Umbilical cord (tissue), 2 donors: ENCODE measurements around the gene HK2. TPM values are rescaled to one million over a fixed set of nuclear protein-coding genes. Genes with fewer than 3 reads are reported as not detected.
"Not testable (repeated sequence)": the region's sequence is repeated elsewhere in the genome, so short reads cannot be mapped to it uniquely, and the experiment has no call there.

Experiments used
- DNase-seq: peaks from one replicate; pipeline ENCODE4 v3.0.0-alpha.2; 2015; ENCODE audit warnings: low spot score
- total RNA-seq: library from RNA; depleted of rRNA; stranded (reverse); fragments of >200 nt; gene quantifications from one replicate; pipeline ENCODE4 v1.2.3, GENCODE V29; 2014; ENCODE audit warnings: low replicate concordance; ENCODE audit not compliant: insufficient read depth

Gene HK2
- 31.3 TPM for total RNA-seq

GRCh38 chr2:74833418-74834233 is at the start of gene HK2:
HK2 (plus strand) TSS chr2:74834127; CDS start chr2:74834581, 454 bp downstream.
- DNase-seq: peak; percentile 91

DNA sequence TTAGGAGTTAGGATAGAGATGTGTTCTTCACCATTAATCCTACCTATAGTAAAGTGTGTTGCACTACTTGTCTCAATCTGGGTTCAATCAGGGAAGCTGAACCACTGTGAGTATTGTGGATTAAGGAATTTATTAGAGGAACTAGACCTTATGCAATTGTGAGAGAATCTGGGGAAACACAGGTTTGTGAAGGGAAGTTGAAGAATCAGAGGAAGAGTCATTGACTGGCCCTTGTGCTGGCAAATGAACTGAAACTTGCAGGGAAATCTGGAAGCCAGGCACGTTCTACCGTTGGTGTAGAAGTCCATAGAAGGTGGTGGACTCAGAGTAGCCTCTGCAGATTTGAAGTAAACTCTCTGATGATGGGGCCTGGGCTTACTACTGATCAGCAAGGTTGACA is 44.7 kb upstream of the HK2 start:
- peak; percentile 15 for DNase-seq

DNA sequence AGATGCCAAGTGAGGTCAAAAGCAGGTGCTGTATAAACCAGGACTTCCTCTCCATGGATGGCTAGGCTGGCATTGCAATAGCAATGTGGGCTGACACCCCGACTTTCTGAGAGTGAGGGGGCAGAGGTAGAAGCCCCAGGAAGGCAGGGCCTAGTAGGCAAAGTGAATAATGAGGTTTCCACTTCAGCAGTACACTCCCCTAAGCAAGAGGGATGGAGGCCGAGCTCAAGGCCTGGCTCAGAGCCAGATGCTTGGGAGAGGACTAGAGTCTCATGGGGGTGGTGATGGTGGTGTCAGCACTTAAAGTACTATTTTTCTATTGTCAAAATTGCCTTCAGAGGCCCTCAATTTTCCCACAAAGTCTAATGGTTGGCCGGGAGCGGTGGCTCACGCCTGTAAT is 41.6 kb upstream of the HK2 start:
- DNase-seq: no peak

DNA sequence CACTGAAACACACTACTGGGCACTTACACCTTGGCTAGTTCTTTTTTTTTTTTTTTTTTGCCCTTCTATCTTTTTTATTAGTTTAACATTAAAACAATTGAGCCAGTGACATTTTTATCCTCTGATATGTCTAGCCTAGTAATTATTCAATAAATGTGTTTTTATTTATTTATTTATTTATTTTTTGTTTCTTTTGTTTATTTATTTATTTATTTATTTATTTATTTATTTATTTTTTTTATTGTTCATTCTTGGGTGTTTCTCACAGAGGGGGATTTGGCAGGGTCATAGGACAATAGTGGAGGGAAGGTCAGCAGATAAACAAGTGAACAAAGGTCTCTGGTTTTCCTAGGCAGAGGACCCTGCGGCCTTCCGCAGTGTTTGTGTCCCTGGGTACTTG is 39.0 kb upstream of the HK2 start:
- not testable (repeated sequence) for DNase-seq

GRCh38 chr2:74806355-74806839 is 27.5 kb upstream of the HK2 start:
- DNase-seq: no peak

DNA sequence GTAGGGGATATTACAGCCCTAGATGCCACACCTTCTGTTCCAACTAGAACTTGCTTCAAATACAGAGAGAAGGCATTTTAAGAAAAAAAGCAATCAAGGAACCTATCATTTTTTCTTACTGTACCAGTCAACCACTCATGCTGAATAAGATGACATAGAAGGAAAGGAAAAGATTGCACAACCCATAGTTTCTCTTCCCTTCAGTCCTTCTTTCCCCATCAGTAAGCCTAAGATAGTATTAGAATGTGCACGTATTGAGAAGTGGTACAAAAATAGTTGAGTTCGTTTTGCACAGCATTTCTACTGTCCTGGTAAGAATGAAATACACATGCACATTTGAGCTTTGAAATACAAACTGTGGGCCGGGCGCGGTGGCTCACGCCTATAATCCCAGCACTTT is 27.0 kb upstream of the HK2 start:
- peak; percentile 15 for DNase-seq

DNA sequence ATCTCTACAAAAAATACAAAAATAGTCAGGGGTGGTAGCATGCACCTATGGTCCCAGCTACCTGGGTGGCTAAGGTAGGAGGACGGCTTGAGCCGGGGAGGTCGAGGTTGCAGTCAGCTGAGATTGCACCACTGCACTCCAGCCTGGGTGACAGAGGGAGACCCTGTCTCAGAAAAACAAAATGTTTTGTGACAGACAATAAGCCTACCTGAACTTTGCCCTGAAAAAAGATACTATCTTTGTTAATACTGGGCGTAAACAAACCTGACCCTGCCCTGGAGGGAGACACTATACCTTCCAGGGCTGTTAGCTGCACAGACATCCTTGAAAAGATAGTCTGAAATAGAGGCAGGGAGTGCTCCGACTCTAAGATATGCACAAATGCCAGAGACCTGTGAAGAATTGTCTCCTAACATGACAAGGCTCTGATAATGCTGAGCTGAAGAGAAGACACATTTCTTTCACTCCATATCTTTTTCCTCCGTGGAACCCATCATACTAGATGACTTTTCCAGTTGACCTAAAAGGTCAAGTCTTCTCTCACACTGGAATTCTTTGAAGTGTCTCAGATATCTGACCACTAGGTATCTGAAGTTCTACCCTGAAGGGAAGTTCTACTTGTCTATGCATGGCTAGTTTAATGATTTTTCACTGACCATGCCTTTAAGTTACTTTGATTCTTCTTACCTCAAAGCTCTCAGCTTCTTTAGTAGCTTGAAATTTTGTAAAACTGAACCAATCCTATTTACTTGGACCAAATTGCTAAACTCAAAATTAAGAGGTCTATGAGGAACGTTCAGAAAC is 20.9 kb upstream of the HK2 start:
- DNase-seq: no peak

- DNase-seq: no peak
Observed at GRCh38 chr2:74814102-74814501, 19.8 kb upstream of the HK2 start.

DNA sequence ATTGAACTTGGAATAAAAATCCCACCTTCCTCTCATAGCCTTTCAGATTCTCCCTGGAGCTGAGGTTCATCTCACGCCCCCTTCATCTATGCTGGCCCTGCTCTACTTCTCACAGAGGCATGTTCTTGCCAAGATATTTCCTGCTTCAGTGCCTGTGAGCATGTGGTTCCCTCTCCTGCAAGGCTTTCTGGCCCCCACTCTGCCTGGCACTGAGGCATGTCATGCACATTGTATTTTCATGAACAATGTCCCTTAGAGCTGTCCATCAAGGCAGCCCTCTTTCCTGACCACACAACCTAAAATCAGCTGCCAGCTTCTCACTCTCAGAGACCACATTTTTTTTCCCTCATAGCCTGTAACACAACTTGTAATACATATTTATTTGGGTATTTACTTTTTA is 18.0 kb upstream of the HK2 start:
- DNase-seq: no peak

DNA sequence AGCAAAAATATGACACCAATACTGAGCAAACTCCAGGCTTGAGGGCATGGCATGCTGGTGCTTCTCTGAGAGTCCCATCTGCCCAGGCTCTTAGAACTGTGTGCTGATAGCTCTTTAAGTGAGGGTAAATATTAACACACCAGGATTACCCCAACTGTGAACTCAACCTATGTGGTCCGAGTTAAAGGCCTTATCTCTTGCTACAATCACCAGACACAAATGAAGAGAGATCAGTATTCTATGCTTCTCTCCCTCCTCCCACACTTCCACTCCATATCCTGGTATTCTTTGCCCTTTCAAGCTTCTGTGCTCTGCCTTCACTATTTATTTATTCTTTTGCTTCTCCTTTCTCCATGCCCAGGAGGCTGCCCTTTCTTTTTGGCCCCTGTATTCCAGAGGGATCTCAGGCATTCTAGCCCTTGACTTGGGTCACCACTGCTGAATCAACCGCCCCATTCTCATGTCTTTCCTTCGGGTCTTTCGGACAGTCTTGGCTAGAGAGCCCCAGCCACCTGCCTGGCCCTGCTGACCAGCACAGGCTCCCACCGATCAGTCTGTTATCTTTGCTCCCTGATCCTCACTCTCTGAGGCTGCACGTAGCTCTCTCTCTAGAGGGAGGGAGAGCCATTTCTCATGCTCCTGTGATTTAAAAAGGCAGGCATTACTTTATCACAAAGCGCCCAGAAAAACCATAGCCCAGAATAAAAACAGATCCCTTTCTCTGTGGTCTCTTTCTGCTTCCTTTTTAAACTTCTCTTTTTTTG is 17.2 kb upstream of the HK2 start:
- peak; percentile 21 for DNase-seq

DNA sequence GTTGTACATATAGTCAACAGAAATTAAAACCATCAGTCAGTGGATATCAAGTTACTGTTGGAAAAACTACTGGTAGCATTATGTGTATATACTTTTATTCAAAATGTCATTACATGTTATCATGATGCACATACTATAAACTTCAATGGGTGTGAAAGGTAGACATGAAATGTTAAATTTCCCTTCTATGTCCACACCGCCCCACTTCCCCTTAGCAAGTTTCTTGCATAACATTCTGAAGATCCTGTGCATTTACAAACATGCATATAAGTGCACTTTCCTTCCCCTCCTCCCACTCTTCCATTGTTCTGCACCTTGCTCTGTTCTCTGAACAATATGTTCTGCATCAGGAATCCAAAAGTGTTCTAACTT is 16.6 kb upstream of the HK2 start:
- DNase-seq: no peak

- no peak for DNase-seq
Observed at GRCh38 chr2:74819702-74820101, 14.2 kb upstream of the HK2 start.

GRCh38 chr2:74821177-74822126 is 12.5 kb upstream of the HK2 start:
- DNase-seq: no peak

DNA sequence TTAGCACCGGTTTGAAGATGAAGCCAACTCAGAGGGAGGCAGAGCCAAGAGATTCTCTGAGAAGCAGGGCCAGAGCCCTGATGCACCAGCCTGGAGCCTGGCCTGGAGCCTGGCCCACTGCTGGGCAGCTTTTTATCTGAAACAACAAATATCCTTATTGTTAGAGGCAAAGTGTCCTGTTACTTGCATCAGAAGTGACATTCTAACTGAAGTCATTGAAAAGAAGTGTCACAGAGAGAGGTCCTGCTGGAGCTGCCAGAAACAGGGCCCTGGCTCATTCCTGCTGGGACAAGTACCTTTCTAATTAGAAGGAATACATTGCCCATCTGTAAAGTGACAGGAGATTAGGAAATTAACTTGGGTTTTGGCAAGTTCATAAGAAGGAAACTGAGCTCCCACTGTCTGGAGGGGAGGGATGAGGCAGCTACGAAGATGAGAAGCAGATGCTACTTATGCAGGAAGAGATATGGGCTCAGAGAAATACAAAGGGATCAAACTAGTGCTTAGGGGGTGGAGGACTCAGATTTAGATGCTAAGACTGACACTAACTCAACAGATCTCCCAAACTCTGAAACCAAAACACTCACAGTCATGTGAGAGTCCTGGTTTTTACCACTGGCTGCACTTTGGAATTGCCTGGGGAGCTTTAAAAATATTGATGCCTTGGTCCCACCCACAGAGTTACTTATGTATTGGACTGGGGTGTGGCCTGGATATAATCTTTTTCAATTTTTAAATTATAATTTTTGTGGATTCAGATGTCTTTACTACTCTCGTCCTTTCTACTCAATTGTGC is 11.0 kb upstream of the HK2 start:
- no peak for DNase-seq

GRCh38 chr2:74824679-74825078 is 9.2 kb upstream of the HK2 start:
- no peak for DNase-seq

DNA sequence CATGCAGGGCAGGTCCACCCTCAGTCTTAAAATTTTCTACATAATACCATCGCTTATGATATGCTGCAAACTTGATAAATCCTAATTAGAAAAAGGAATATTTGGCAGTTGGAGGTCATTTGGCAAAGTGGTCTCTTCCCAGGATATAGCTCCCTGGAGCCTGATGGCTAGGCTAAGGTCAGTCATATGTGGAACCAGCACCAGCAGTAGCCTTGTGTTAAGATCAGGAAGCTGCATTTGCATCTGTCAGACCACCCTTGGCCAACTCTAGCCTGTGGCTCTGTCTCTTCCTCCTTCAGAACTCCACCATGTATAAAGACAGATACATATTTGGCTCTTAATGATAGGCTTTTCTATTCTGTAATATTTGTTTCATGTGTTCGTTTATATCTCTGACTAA is 5.4 kb upstream of the HK2 start:
- no peak for DNase-seq

DNA sequence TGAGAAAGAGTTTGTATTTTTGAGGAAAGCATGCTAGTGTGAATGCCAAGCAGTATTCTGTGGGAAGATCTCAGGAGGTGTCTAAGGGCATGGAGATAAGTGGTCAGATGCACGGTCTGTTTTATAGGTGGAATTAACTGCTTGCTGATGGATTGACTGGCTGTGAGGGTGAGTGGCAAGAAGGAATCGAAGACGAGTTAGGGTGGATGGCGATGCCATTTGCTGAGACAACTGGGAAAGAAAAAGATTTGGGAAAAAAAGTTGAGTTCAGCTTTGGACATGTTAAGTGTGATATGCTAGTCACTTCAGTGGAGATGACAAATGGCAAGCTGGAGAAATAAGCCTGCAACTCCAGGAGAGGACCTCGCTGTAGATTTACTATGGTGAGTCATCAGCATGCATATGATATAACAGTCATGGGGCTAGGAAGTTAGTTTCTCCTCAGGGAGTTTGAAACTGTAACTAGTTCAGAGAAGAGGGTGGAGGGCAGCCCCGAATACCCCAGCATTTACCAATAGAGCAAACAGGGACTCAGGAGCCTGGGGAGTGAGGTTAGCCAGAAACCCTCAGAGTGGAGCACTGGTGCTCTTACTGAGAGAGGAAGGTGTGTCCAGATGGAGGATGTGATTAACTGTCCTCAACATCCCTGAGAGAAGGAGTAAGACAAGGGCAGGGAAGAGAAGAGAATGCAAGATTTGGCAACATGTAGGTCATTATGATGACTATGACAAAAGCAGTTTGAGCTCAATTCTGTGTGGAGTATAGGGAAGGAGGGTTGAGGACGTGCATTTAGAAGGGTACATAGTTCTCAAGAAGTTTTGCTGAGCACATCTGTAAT is 2.0 kb upstream of the HK2 start:
- DNase-seq: no peak

- not testable (repeated sequence) for DNase-seq
Observed at GRCh38 chr2:74834234-74834791, 386 bp downstream of the HK2 start.
